Prostate gland (tissue), 2 donors: Measurements from ENCODE around the gene KCNS3.

Experiments
- CTCF ChIP-seq, 4 experiments: fragments of 200-600 bp in 2 of 4; fragments of 450-650 bp in 2 of 4; sonication (generic) in 2 of 4; IDR thresholded peaks; 1 replicate in 3 of 4; 2 replicates in 1 of 4; pipeline ENCODE4 v1.5.1; 2016 to 2019; ENCODE audit warnings: antibody characterized with exemption in 4 of 4, mild to moderate bottlenecking in 2 of 4, moderate library complexity in 2 of 4
- POLR2A ChIP-seq: fragments of 450-650 bp; IDR thresholded peaks from one replicate; pipeline ENCODE4 v1.6.1; 2016; ENCODE audit warnings: antibody characterized with exemption, mild to moderate bottlenecking

- TF ChIP-seq CTCF (IDR thresholded peaks at IDR 0.05), result no peak
- no peak for TF ChIP-seq POLR2A
These were observed 83.3 kb downstream of the KCNS3 start for GRCh38 chr2:17961789-17962188.
